Activated naive CD8-positive, alpha-beta T cell (primary cell): Measurements from ENCODE around the gene CST2.
"Not testable (repeated sequence)": the region's sequence is repeated elsewhere in the genome, so short reads cannot be mapped to it uniquely, and the experiment has no call there.

Source experiments
- H3K27ac Mint-ChIP-seq: one replicate; pipeline ENCODE4 v1.8.0; 2021; ENCODE audit warnings: mixed read lengths
- H3K27me3 Mint-ChIP-seq: one replicate; pipeline ENCODE4 v1.8.0; 2021; ENCODE audit warnings: mixed read lengths
- H3K36me3 Mint-ChIP-seq: one replicate; pipeline ENCODE4 v1.8.0; 2021; ENCODE audit warnings: mixed read lengths
- H3K4me1 Mint-ChIP-seq: one replicate; pipeline ENCODE4 v1.8.0; 2021; ENCODE audit warnings: low read depth, mixed read lengths
- H3K4me3 Mint-ChIP-seq: one replicate; pipeline ENCODE4 v1.8.0; 2021; ENCODE audit warnings: mild to moderate bottlenecking, mixed read lengths
- H3K9me3 Mint-ChIP-seq: one replicate; pipeline ENCODE4 v1.8.0; 2021; ENCODE audit warnings: low read depth, mixed read lengths

Gene CST2

GRCh38 chr20:23832775-23833513 is 6.4 kb upstream of the CST2 start:
- H3K9me3 Mint-ChIP-seq = no peaks in the 10 kb centered on the region
- no peaks in the 10 kb centered on the region for H3K36me3 Mint-ChIP-seq
- H3K4me3 Mint-ChIP-seq = no peak overlapping the region
- H3K4me1 Mint-ChIP-seq = no peaks in the 10 kb centered on the region
- H3K27me3 Mint-ChIP-seq = peaks cover 4% of the 10 kb centered on the region
- H3K27ac Mint-ChIP-seq = no peak overlapping the region

GRCh38 chr20:23831961-23832360 is 5.4 kb upstream of the CST2 start:
- not testable (repeated sequence) for H3K9me3 Mint-ChIP-seq, H3K4me1 Mint-ChIP-seq, H3K36me3 Mint-ChIP-seq, H3K27ac Mint-ChIP-seq, H3K27me3 Mint-ChIP-seq, H3K4me3 Mint-ChIP-seq

GRCh38 chr20:23823621-23824324 is 2.8 kb downstream of the CST2 start:
- H3K27ac Mint-ChIP-seq = no peak overlapping the region
- peaks cover 3% of the 10 kb centered on the region for H3K27me3 Mint-ChIP-seq
- H3K4me3 Mint-ChIP-seq = no peak overlapping the region
- no peaks in the 10 kb centered on the region for H3K9me3 Mint-ChIP-seq
- H3K36me3 Mint-ChIP-seq = no peaks in the 10 kb centered on the region
- H3K4me1 Mint-ChIP-seq = no peaks in the 10 kb centered on the region

- Mint-ChIP-seq H3K27me3 (peaks cover 3% of the 10 kb centered on the region), H3K4me3 (no peak overlapping the region), H3K36me3 (no peaks in the 10 kb centered on the region), H3K4me1 (no peaks in the 10 kb centered on the region), H3K9me3 (no peaks in the 10 kb centered on the region), H3K27ac (no peak overlapping the region)
Measured at GRCh38 chr20:23823111-23823510, 3.4 kb downstream of the CST2 start.

GRCh38 chr20:23820493-23820892 is 6.0 kb downstream of the CST2 start:
- Mint-ChIP-seq H3K9me3 (no peaks in the 10 kb centered on the region), H3K4me3 (no peak overlapping the region), H3K4me1 (no peaks in the 10 kb centered on the region), H3K36me3 (no peaks in the 10 kb centered on the region), H3K27me3 (peaks cover 3% of the 10 kb centered on the region), H3K27ac (no peak overlapping the region)

- not testable (repeated sequence) for H3K4me3 Mint-ChIP-seq, H3K4me1 Mint-ChIP-seq, H3K36me3 Mint-ChIP-seq, H3K9me3 Mint-ChIP-seq, H3K27me3 Mint-ChIP-seq, H3K27ac Mint-ChIP-seq
Measured at GRCh38 chr20:23811559-23811958, 15.0 kb downstream of the CST2 start.

- H3K36me3 Mint-ChIP-seq, H3K9me3 Mint-ChIP-seq, H3K27ac Mint-ChIP-seq, H3K4me1 Mint-ChIP-seq, H3K4me3 Mint-ChIP-seq, H3K27me3 Mint-ChIP-seq: not testable (repeated sequence)
Measured at GRCh38 chr20:23810349-23810748, 16.2 kb downstream of the CST2 start.

GRCh38 chr20:23800865-23801264 is 25.7 kb downstream of the CST2 start:
- Mint-ChIP-seq H3K36me3 (no peaks in the 10 kb centered on the region), H3K27me3 (peaks cover 7% of the 10 kb centered on the region), H3K4me3 (no peak overlapping the region), H3K9me3 (no peaks in the 10 kb centered on the region), H3K27ac (no peak overlapping the region), H3K4me1 (no peaks in the 10 kb centered on the region)

- H3K4me3 Mint-ChIP-seq, H3K4me1 Mint-ChIP-seq, H3K27me3 Mint-ChIP-seq, H3K9me3 Mint-ChIP-seq, H3K36me3 Mint-ChIP-seq, H3K27ac Mint-ChIP-seq: not testable (repeated sequence)
Measured at GRCh38 chr20:23799216-23799847, 27.2 kb downstream of the CST2 start.

GRCh38 chr20:23795526-23795925 is 31.0 kb downstream of the CST2 start:
- Mint-ChIP-seq H3K4me3 (no peak overlapping the region), H3K4me1 (no peaks in the 10 kb centered on the region), H3K27me3 (peaks cover 8% of the 10 kb centered on the region), H3K9me3 (no peaks in the 10 kb centered on the region), H3K27ac (no peak overlapping the region), H3K36me3 (no peaks in the 10 kb centered on the region)

- Mint-ChIP-seq H3K9me3 (no peaks in the 10 kb centered on the region), H3K36me3 (no peaks in the 10 kb centered on the region), H3K4me3 (no peak overlapping the region), H3K27me3 (peaks cover 8% of the 10 kb centered on the region), H3K27ac (no peak overlapping the region), H3K4me1 (no peaks in the 10 kb centered on the region)
Measured at GRCh38 chr20:23794841-23795240, 31.7 kb downstream of the CST2 start.

- Mint-ChIP-seq H3K4me3 (no peak overlapping the region), H3K36me3 (no peaks in the 10 kb centered on the region), H3K4me1 (no peaks in the 10 kb centered on the region), H3K9me3 (no peaks in the 10 kb centered on the region), H3K27me3 (peaks cover 11% of the 10 kb centered on the region), H3K27ac (no peak overlapping the region)
Measured at GRCh38 chr20:23794065-23794464, 32.5 kb downstream of the CST2 start.

- Mint-ChIP-seq H3K4me1 (no peaks in the 10 kb centered on the region), H3K4me3 (no peak overlapping the region), H3K27me3 (peaks cover 7% of the 10 kb centered on the region), H3K9me3 (no peaks in the 10 kb centered on the region), H3K36me3 (no peaks in the 10 kb centered on the region), H3K27ac (no peak overlapping the region)
Measured at GRCh38 chr20:23783447-23783846, 43.1 kb downstream of the CST2 start.

GRCh38 chr20:23782366-23782983 is 44.1 kb downstream of the CST2 start:
- H3K36me3 Mint-ChIP-seq = no peaks in the 10 kb centered on the region
- H3K27me3 Mint-ChIP-seq = peaks cover 7% of the 10 kb centered on the region
- H3K4me1 Mint-ChIP-seq = no peaks in the 10 kb centered on the region
- H3K4me3 Mint-ChIP-seq = no peak overlapping the region
- H3K27ac Mint-ChIP-seq = no peak overlapping the region
- no peaks in the 10 kb centered on the region for H3K9me3 Mint-ChIP-seq

GRCh38 chr20:23778676-23779075 is 47.9 kb downstream of the CST2 start:
- not testable (repeated sequence) for H3K27me3 Mint-ChIP-seq, H3K9me3 Mint-ChIP-seq, H3K4me1 Mint-ChIP-seq, H3K27ac Mint-ChIP-seq, H3K4me3 Mint-ChIP-seq, H3K36me3 Mint-ChIP-seq
